ENCODE results near the gene SH2D2A. TPM values are rescaled to one million over a fixed set of nuclear protein-coding genes. Genes with fewer than 3 reads are reported as not detected.

SH2D2A gene
- total and polyA plus RNA-seq, 4 donors = 1.1 to 3.0 (median 2.0) TPM

DNA sequence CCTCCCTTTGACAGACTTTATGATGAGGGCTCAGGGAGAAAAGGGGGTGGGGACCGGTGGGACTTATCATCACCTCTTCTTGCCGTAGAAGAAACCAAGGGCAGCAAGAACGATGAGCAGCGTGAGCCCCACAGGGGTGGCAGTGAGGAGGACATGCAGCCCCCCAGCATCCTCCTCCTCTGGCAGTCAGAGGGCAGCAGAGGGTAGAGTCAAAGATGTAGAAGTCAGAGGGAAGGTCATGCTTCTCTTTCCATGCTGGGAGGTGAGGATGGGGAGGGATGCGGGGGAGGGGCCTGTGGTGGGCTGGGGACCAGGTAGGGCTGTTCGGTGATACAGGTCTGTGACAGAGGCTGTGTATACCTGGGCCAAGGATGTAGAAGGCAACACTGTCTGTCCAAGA, 27.5 kb upstream of the SH2D2A start:
- peaks cover 0 to 75% (median 55%) of the 10 kb centered on the region in 3 donors for H3K27me3 ChIP-seq (ENCODE audit: control insufficient read depth in 3 of 3, insufficient read depth in 3 of 3, low read length in 2 of 3)
- H3K36me3 ChIP-seq (ENCODE audit: control insufficient read depth in 4 of 4, insufficient read depth in 4 of 4, low read length in 4 of 4) = no peaks in the 10 kb centered on the region
- TF ChIP-seq, protein P1, sequence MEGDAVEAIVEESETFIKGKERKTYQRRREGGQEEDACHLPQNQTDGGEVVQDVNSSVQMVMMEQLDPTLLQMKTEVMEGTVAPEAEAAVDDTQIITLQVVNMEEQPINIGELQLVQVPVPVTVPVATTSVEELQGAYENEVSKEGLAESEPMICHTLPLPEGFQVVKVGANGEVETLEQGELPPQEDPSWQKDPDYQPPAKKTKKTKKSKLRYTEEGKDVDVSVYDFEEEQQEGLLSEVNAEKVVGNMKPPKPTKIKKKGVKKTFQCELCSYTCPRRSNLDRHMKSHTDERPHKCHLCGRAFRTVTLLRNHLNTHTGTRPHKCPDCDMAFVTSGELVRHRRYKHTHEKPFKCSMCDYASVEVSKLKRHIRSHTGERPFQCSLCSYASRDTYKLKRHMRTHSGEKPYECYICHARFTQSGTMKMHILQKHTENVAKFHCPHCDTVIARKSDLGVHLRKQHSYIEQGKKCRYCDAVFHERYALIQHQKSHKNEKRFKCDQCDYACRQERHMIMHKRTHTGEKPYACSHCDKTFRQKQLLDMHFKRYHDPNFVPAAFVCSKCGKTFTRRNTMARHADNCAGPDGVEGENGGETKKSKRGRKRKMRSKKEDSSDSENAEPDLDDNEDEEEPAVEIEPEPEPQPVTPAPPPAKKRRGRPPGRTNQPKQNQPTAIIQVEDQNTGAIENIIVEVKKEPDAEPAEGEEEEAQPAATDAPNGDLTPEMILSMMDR (IDR thresholded peaks at IDR 0.05; ENCODE audit: control extremely low read depth, extremely low read depth) = no peak
- no peak overlapping the region for H3K9ac ChIP-seq (ENCODE audit: insufficient read depth in 1 of 2, low read length in 2 of 2)
- H3K4me1 ChIP-seq (ENCODE audit: control insufficient read depth in 5 of 5, insufficient read depth in 5 of 5, low read length in 5 of 5) = peaks cover 0 to 8% (median 4%) of the 10 kb centered on the region in 5 donors
- no peak for ATAC-seq (ENCODE audit: insufficient read depth, low FRiP score)
- peaks cover 0 to 2% (median 0%) of the 10 kb centered on the region in 4 donors for H3K9me3 ChIP-seq (ENCODE audit: control insufficient read depth in 4 of 4, insufficient read depth in 3 of 4, low read length in 3 of 4)
- no peak overlapping the region for H3K27ac ChIP-seq (ENCODE audit: low read depth in 1 of 2, low read length in 1 of 2)
- no peak for DNase-seq
- WGBS, 2 donors = 50 to 51% methylated on average over 6 of the region's 6 CpGs
- no peak overlapping the region for H3K4me3 ChIP-seq

- no peak for DNase-seq
- no peak for ATAC-seq (ENCODE audit: insufficient read depth, low FRiP score)
- no peak overlapping the region for H3K4me3 ChIP-seq
- H3K9ac ChIP-seq (ENCODE audit: insufficient read depth in 1 of 2, low read length in 2 of 2) = no peak overlapping the region
- WGBS, 2 donors = 83 to 87% methylated on average over 9 of the region's 9 CpGs
- TF ChIP-seq, protein P1 (IDR thresholded peaks at IDR 0.05; ENCODE audit: control extremely low read depth, extremely low read depth) = no peak
- H3K4me1 ChIP-seq (ENCODE audit: control insufficient read depth in 5 of 5, insufficient read depth in 5 of 5, low read length in 5 of 5) = peaks cover 0 to 5% (median 0%) of the 10 kb centered on the region in 5 donors
- peaks cover 0 to 62% (median 44%) of the 10 kb centered on the region in 3 donors for H3K27me3 ChIP-seq (ENCODE audit: control insufficient read depth in 3 of 3, insufficient read depth in 3 of 3, low read length in 2 of 3)
- H3K9me3 ChIP-seq (ENCODE audit: control insufficient read depth in 4 of 4, insufficient read depth in 3 of 4, low read length in 3 of 4) = peaks cover 0 to 2% (median 0%) of the 10 kb centered on the region in 4 donors
- H3K27ac ChIP-seq (ENCODE audit: low read depth in 1 of 2, low read length in 1 of 2) = no peak overlapping the region
- no peaks in the 10 kb centered on the region for H3K36me3 ChIP-seq (ENCODE audit: control insufficient read depth in 4 of 4, insufficient read depth in 4 of 4, low read length in 4 of 4)
These were observed 26.1 kb upstream of the SH2D2A start for GRCh38 chr1:156842618-156843300.

GRCh38 chr1:156841295-156841855, 24.7 kb upstream of the SH2D2A start:
- Histone ChIP-seq H3K27ac (ENCODE audit: low read depth in 1 of 2, low read length in 1 of 2) (no peak overlapping the region), H3K4me1 (ENCODE audit: control insufficient read depth in 5 of 5, insufficient read depth in 5 of 5, low read length in 5 of 5) (peaks cover 0 to 5% (median 0%) of the 10 kb centered on the region in 5 donors), H3K27me3 (ENCODE audit: control insufficient read depth in 3 of 3, insufficient read depth in 3 of 3, low read length in 2 of 3) (peaks cover 0 to 54% (median 32%) of the 10 kb centered on the region in 3 donors), H3K36me3 (ENCODE audit: control insufficient read depth in 4 of 4, insufficient read depth in 4 of 4, low read length in 4 of 4) (no peaks in the 10 kb centered on the region), H3K9ac (ENCODE audit: insufficient read depth in 1 of 2, low read length in 2 of 2) (no peak overlapping the region), H3K4me3 (no peak overlapping the region), H3K9me3 (ENCODE audit: control insufficient read depth in 4 of 4, insufficient read depth in 3 of 4, low read length in 3 of 4) (peaks cover 0 to 2% (median 0%) of the 10 kb centered on the region in 4 donors)
- TF ChIP-seq, protein P1 (IDR thresholded peaks at IDR 0.05; ENCODE audit: control extremely low read depth, extremely low read depth) = no peak
- ATAC-seq (ENCODE audit: insufficient read depth, low FRiP score) (no peak), DNase-seq (no peak)
- WGBS, 2 donors = 80 to 91% methylated on average over 16 of the region's 16 CpGs

Measured in lung (tissue), 12 donors.